ENCODE results near the gene FHIT. TPM values are rescaled to one million over a fixed set of nuclear protein-coding genes. Genes with fewer than 3 reads are reported as not detected.

FHIT gene
- total RNA-seq, 1 donor = 2.2 TPM

DNA sequence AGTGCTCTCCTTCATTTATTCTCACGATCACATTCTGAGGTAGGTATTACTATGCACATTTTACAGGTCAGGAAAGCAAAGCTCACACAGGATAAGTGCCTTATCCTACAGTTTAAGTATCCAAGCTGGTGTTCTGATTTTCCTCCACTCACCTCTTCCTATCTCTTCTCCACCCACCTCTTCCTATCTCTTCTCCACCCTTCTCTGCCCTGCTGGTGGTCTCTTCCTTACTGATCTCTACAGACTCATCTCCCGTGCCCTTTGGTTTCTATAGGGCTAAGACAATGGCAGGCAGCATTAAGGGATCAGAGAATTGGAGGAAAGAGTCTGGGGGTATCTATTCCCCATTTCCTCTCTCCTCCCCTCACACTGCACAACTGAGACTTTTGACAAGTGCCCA, 319.1 kb downstream of the FHIT start:
- TF ChIP-seq, protein P1, sequence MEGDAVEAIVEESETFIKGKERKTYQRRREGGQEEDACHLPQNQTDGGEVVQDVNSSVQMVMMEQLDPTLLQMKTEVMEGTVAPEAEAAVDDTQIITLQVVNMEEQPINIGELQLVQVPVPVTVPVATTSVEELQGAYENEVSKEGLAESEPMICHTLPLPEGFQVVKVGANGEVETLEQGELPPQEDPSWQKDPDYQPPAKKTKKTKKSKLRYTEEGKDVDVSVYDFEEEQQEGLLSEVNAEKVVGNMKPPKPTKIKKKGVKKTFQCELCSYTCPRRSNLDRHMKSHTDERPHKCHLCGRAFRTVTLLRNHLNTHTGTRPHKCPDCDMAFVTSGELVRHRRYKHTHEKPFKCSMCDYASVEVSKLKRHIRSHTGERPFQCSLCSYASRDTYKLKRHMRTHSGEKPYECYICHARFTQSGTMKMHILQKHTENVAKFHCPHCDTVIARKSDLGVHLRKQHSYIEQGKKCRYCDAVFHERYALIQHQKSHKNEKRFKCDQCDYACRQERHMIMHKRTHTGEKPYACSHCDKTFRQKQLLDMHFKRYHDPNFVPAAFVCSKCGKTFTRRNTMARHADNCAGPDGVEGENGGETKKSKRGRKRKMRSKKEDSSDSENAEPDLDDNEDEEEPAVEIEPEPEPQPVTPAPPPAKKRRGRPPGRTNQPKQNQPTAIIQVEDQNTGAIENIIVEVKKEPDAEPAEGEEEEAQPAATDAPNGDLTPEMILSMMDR (IDR thresholded peaks at IDR 0.05; ENCODE audit: insufficient read depth, low read depth, low read length) = no peak
- DNase-seq (ENCODE audit: low read depth) = no peak

DNA sequence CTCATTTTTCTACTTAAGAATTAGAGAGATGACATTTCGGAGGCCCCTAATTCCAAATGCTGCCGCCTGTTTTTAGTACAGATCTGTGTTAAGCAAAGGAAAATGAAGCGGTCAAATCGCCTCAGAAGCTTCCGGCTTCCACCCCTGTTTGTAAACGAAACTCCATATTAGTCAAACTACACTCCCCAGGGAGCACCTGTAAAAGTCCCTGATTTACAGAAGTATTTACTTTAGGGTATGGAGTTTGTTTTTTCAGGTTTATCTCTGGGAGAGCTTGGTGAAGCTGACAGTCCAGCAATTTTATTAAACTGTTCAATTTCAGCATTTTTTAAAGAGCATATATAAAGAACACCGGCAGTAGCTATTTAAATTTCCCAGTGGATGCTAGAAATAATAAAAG, 319.8 kb downstream of the FHIT start:
- DNase-seq (ENCODE audit: low read depth) = no peak
- no peak overlapping the region for H3K4me3 ChIP-seq (ENCODE audit: low read depth, low read length)
- TF ChIP-seq, protein P1 (IDR thresholded peaks at IDR 0.05; ENCODE audit: insufficient read depth, low read depth, low read length) = no peak

More for the DNA sequence above, 319.1 kb downstream of the FHIT start:
- H3K4me3 ChIP-seq (ENCODE audit: low read depth, low read length) = no peak overlapping the region

DNA sequence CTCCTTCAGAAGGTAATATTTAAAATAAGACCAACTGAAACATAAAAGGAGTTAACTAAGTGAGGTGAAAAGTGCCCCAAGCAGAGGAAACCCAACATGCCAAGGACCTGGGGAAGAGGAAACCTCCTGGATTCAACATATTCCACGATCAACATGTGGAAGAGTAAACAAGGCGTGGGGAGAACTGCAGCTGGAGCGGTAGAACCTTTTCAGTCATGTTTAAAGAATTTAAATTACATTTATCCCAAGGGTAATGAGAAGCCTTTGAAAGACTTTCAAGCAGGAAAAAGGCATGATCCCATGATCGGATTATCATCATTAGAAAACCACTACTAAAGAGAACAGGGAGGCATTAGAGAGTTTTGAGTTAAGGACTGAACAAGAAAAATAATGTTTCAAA, 330.7 kb downstream of the FHIT start:
- no peak for DNase-seq (ENCODE audit: low read depth)
- no peak overlapping the region for H3K4me3 ChIP-seq (ENCODE audit: low read depth, low read length)
- TF ChIP-seq, protein P1 (IDR thresholded peaks at IDR 0.05; ENCODE audit: insufficient read depth, low read depth, low read length) = no peak

DNA sequence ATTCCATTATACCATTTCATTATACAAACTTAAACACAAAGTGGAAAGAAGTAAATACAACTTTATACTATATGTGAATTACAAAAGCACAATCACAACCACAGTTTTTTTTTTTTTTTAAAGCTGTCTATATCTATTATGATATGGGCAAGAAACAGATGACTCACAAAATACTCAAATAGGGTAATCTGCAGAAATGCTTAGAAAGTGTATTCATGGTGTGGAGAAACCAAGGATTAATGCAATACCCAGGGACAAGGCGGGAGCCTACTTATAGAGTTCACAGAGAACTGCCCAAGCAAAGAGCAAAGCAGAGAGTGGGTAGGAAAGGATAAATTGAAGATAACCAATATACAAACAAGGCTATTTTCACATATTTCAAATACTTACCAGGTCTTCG, 332.0 kb downstream of the FHIT start:
- no peak for DNase-seq (ENCODE audit: low read depth)

DNA sequence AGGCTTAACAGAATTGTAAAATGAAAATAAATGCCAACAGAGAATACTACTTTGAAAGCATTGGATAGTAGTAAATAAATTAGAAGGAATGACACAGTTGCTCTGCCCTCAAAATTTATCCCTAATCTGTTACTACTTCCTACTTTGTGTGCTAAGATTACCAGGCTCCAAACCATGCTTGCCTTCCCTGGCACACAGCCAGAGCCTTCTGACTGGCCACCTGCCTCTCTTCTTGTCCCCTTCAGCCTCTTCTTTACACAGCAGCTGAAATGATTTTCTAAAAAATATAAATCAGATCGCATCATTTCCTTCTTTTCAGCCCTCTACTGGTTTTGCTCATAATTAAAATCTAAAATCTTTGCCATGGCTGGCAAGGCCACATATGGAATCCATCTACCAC, 334.1 kb downstream of the FHIT start:
- no peak for DNase-seq (ENCODE audit: low read depth)
- TF ChIP-seq, protein P1 (IDR thresholded peaks at IDR 0.05; ENCODE audit: insufficient read depth, low read depth, low read length) = no peak
- no peak overlapping the region for H3K4me3 ChIP-seq (ENCODE audit: low read depth, low read length)

More for the DNA sequence above, 332.0 kb downstream of the FHIT start:
- TF ChIP-seq, protein P1 (IDR thresholded peaks at IDR 0.05; ENCODE audit: insufficient read depth, low read depth, low read length) = no peak
- no peak overlapping the region for H3K4me3 ChIP-seq (ENCODE audit: low read depth, low read length)

DNA sequence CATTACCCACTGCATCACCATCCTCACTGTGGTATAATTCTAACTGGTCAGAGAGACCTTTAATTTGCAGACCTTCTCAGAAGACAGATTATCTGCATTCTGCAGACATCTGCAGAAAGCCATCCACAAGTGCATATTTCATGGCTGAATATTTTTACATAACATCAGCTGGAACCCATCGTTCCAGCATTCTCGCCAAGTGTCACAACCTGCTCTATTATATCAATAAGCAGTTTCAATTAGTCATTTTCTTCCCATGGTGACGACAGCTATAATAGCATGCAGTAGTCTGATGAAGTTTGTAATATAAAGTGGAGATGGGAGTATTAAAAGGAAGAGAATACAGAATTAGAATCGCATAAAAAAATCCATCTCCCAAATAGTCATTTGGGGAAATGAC, 334.7 kb downstream of the FHIT start:
- H3K4me3 ChIP-seq (ENCODE audit: low read depth, low read length) = no peak overlapping the region
- DNase-seq (ENCODE audit: low read depth) = no peak
- TF ChIP-seq, protein P1 (IDR thresholded peaks at IDR 0.05; ENCODE audit: insufficient read depth, low read depth, low read length) = no peak

DNA sequence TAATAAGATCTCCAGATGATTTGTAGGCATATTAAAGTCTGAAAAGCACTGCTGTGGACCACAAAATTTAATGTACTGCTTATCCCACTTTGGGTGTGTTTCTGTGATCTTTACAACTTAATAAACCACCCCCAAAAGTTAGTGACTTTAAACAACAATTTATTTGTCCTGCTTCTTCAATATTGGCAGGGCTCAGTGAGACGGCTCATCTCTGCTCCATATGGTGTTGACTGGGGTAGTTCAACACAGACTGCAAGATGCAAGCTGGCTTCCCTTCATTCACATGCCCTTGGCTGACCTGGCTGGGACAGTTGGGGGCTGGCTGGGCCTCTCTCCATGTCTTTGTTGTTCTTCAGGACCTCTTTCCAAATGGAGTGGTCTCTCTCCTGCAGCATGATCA, 337.8 kb downstream of the FHIT start:
- TF ChIP-seq, protein P1 (IDR thresholded peaks at IDR 0.05; ENCODE audit: insufficient read depth, low read depth, low read length) = no peak
- no peak overlapping the region for H3K4me3 ChIP-seq (ENCODE audit: low read depth, low read length)
- DNase-seq (ENCODE audit: low read depth) = no peak

Measured in fibroblast of villous mesenchyme (primary cell).